ENCODE data around the gene DNAJC18. TPM values are rescaled to one million over a fixed set of nuclear protein-coding genes. Genes with fewer than 3 reads are reported as not detected.
"Not testable (repeated sequence)": the region's sequence is repeated elsewhere in the genome, so short reads cannot be mapped to it uniquely, and the experiment has no call there.

Gene DNAJC18
- total RNA-seq, 1 experiment from 2014 or later: 22.9 TPM

- DNase-seq (ENCODE audit: low spot score): no peak
Measured at GRCh38 chr5:139461176-139461575, 21.9 kb upstream of the DNAJC18 start.

DNA sequence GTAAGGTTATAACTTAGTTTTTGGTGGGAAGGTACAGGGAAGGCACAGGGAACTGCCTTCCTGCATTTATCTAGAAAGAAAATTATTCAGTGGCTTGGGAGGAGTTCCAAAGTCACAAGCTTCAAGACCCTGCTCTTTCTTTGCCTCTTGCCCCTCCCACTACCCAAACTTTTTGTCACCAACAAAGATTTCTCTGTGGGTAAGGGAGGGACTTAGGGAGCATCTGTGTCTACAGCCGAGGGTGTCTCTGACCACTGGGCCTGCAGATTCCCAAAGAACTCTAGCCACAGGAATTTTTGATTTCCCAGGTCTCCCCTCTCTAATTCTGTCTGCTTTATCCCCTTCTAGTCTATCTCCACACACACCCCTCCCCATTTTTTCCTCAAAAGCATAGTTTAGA is 21.1 kb upstream of the DNAJC18 start:
- no peak for DNase-seq (ENCODE audit: low spot score)

DNA sequence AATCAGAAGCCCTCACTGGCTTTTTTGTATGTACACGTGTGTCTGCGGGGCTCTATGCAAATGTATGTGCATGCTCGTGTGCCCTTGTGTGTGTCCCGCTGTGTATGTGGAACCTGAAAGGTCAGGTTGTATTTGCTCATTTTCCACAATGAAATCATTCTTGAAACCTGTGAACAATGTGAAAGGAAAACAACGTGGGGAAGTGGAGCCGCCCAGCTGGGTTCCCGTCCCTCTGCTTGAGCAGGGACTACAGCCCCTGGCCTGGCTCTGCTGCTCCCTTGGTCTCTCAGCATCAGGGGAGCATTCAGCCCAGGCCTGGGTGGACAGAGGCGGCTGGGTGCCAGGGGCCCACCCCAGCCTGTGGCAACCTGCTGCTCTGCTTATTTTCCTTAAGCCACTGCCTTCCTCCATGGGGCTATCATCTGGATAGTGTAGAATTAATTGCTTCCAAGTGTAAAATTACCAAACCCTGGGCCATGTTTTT is 20.2 kb upstream of the DNAJC18 start:
- no peak for DNase-seq (ENCODE audit: low spot score)

- peak; percentile 45 for DNase-seq (ENCODE audit: low spot score)
Measured at GRCh38 chr5:139458580-139459407, 19.5 kb upstream of the DNAJC18 start.

GRCh38 chr5:139457653-139458306 is 18.5 kb upstream of the DNAJC18 start:
- DNase-seq (ENCODE audit: low spot score): no peak

DNA sequence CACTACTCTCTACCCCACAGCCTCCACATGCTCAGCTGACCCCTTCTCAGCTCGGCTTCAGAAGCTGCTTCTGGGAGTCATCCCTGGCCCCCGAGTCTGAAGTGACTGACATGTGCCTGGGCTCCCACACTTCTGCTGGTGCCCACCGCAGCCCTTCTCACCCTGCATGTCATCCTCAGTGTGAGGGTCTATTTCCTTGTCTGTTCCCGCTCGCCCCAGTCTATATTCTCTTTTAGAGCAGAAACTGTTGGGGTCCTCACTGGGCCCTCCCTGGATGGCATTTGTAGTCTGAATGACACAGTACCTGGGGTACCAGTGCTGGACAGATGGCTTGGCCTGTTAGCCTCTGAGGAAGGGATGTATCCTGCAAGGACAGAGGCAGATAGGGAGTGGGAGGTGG is 17.9 kb upstream of the DNAJC18 start:
- DNase-seq (ENCODE audit: low spot score): no peak

DNA sequence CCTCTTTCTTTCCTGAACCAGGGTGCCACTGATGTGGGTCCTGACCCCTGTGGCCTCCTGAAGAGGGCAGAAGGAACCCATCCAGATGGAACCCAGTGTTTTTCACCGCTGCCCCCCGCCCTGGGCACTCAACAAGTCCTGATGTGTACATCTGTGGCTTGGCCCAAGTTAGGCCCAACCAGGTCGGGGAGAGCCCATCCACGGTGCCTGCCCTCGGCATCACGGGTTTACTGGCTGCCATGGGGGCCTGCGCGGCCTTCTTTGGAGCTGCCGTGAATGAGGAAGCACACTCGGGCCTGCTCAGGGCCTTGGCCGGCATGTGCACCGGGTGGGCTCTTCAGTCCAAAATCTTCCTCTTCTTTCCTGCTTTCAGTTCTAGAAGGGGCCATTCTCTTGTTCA is 17.5 kb upstream of the DNAJC18 start:
- DNase-seq (ENCODE audit: low spot score): no peak

- DNase-seq (ENCODE audit: low spot score): no peak
Measured at GRCh38 chr5:139454568-139455290, 15.4 kb upstream of the DNAJC18 start.

DNA sequence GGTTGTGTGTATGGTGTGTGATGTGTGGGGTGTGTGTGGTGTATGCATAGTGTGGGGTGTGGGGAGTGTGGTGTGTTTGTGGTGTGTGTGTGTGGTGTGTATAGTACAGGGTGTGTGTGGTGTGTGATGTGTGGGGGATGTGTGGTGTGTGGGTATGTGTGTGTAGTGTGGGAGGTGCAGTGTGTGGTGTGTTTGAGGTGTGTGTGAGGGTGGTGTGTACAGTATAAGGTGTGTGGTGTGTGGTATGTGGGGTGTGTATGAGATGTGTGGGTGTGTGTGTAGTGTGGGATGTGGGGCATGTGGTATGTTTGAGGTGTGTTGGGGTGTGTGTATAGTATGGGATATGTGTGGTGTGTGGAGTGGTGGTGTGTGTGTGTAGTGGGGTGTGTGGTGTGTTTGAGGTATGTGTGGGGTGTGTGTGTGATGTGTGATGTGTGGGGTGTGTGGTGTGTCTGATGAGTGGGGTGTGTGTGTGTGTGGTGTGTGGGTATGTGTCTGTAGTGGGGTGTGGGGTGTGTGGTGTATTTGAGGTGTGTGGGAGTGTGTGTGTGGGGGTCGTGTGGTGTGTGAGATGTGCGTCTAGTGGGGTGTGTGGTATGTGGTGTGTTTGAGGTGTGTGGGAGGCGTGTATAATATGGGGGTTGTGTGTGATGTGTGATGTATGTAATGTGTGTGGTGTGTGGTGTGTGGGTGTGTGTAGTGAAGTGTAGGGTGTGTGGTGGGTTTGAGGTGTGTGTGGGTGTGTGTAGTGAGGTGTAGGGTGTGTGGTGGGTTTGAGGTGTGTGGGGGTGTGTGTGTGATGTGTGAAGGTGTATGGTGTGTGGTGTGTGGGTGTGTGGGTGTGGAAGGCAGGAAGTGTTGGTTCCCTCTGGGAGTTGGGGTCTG is 14.6 kb upstream of the DNAJC18 start:
- DNase-seq (ENCODE audit: low spot score): no peak

DNA sequence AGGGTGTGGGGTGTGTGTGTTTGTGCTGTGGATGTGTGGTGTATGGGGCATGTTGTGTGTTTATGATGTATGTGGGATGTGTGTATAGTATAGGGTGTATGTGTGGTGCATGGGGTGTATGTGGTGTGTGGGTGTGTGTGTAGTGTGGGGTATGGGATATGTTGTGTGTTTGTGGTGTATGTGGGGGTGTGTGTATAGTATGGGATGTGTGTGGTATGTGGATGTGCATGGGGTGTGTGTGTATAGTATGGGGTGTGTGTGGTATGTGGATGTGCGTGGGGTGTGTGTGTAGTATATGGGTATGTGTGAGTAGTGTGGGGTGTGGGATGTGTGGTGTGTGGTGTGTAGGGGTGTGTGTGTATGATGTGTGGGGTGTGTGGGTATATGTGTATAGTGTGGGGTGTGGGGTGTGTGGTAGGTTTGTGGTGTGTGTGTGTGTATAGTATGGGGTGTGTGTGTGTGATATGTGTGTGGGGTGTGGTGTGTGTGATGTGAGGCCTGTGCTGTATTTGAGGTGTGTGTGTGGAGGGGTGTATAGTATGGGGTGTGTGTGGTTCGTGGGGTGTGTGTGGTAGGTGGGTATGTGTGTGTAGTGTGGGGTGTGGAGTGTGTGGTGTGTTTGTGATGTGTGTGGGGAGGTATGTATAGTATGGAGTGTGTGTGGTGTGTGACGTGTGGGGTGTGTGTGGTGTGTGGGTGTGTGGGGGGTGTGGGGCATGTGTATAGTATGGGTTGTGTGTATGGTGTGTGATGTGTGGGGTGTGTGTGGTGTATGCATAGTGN is 12.7 kb upstream of the DNAJC18 start:
- DNase-seq (ENCODE audit: low spot score): no peak

- DNase-seq (ENCODE audit: low spot score): no peak
Measured at GRCh38 chr5:139451176-139451575, 11.9 kb upstream of the DNAJC18 start.

- no peak for DNase-seq (ENCODE audit: low spot score)
Measured at GRCh38 chr5:139446956-139447779, 7.8 kb upstream of the DNAJC18 start.

DNA sequence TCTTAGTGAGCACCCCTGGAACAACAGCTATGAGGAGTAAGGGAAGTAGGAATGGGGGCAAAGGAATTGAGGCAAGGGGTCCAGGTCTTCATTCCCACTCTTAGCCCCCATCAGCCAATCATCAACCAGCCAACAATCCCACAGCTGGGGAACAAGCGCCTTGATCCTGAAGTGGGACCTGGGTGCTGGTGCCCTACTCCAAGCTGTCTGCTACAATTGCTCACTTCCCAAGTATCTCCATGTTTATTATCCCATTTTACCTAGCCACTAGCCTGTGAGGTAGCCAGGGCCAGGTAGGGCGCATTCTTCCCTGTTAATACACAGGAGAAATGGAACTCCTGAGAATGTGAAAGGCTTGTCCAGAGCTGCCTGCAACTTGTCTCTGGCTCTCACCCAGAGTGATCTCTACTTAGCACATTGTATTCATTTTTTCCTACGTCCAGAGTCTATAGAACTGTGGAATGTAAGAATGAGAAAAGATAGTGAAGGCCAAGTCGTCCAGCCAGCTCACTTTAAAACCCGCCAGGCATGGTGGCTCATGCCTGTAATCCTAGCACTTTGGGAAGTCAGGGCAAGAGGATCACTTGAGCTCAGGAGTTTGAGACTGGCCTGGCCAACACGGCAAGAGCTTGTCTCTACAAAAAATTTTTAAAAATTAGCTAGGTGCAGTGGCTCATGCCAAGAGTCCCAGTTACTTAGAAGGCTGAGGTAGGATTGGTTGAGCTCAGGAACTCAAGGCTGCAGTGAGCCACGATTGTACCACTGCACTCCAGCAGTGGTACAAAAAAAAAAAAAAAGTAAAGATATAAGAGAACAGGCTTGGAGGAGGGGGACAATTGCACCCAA is 6.2 kb upstream of the DNAJC18 start:
- DNase-seq (ENCODE audit: low spot score): no peak

GRCh38 chr5:139443831-139444453 is 4.6 kb upstream of the DNAJC18 start:
- no peak for DNase-seq (ENCODE audit: low spot score)

- not testable (repeated sequence) for DNase-seq (ENCODE audit: low spot score)
Measured at GRCh38 chr5:139440416-139440815, 1.1 kb upstream of the DNAJC18 start.

- DNase-seq (ENCODE audit: low spot score): no peak
Measured at GRCh38 chr5:139438707-139439012, 665 bp downstream of the DNAJC18 start.

GRCh38 chr5:139435676-139436075 is 3.6 kb downstream of the DNAJC18 start:
- DNase-seq (ENCODE audit: low spot score): no peak

DNA sequence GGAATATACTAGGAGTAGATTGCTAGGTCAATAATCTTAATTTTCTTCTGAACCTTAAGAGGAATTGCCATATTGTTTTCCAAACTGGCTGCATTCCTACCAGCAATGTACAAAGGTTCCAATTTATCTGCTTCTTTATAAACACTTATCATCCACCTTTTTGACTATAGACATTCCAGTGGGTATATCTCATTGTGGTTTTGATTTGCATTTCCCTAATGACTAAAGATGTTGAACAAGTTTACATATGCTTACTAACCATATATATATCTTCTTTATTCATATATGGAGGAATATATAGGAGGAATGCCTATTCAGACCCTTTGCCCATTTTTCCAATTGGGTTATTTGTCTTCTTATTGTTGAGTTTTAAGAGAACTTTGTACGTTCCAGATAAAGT is 7.6 kb downstream of the DNAJC18 start:
- DNase-seq (ENCODE audit: low spot score): no peak

DNA sequence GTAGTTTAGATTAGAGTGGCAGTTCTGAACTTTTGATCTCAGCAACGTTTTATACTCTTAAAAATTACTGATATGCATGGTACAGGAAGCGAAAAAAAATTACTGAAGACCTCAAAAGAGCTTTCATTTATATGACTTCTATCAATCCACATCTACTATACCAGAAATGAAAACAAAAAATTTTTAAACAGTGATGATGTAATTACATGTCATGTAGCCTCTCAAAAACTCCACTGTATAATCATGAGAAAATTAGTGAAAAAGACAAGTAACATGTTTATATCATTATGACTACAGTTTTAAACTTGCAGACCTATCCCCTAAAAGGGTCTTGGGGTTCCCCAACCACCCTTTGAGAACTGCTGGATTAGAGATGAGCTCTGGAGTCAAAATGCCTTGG is 9.3 kb downstream of the DNAJC18 start:
- DNase-seq (ENCODE audit: low spot score): no peak
